Measurements from ENCODE around the gene ACSS1. TPM values are rescaled to one million over a fixed set of nuclear protein-coding genes. Genes with fewer than 3 reads are reported as not detected.

ACSS1 gene
- total RNA-seq, 1 experiment from 2014 or later: 0.61 TPM

GRCh38 chr20:24994186-24994465 lies 63.8 kb downstream of the ACSS1 start:
- Histone ChIP-seq H3K23ac (ENCODE audit: insufficient read length, low read depth, low read length) (no peak overlapping the region), H4K5ac (ENCODE audit: insufficient read length, low read depth, low read length) (no peak overlapping the region), H3K14ac (ENCODE audit: insufficient read depth, low read length) (no peak overlapping the region), H3K27me3 (ENCODE audit: insufficient read depth, low read length) (no peaks in the 10 kb centered on the region), H3K79me2 (ENCODE audit: insufficient read depth, low read length) (peaks cover 3% of the 10 kb centered on the region; the same call in 1 of the 2 replicates), H2BK120ac (ENCODE audit: low read depth, low read length, poor library complexity, severe bottlenecking) (no peak overlapping the region), H2BK15ac (ENCODE audit: low read depth, low read length) (no peak overlapping the region), H3K4me2 (ENCODE audit: insufficient read depth, insufficient read length, low read length) (no peak overlapping the region), H4K20me1 (ENCODE audit: control insufficient read depth, insufficient read depth, insufficient read length) (peaks cover 2% of the 10 kb centered on the region), H2BK5ac (ENCODE audit: insufficient read length, low read length) (no peak overlapping the region), H3K4me1 (ENCODE audit: insufficient read depth, low read length) (peaks cover 4% of the 10 kb centered on the region; the same call in 1 of the 2 replicates), H4K91ac (ENCODE audit: insufficient read length, low read depth, low read length) (no peak overlapping the region), H3K23me2 (ENCODE audit: insufficient read length, low read depth, low read length, poor library complexity, severe bottlenecking) (peaks cover 8% of the 10 kb centered on the region), H3K18ac (ENCODE audit: insufficient read length, low read depth, low read length) (no peak overlapping the region), H4K8ac (replicated peaks; ENCODE audit: insufficient read length, low read depth, low read length) (no peak overlapping the region), H3K9me3 (ENCODE audit: control insufficient read depth, low read depth, low read length) (no peaks in the 10 kb centered on the region), H2BK20ac (ENCODE audit: low read depth, low read length, poor library complexity, severe bottlenecking) (no peak overlapping the region), H2AK5ac (ENCODE audit: insufficient read length, low read length) (no peak overlapping the region), H3K56ac (ENCODE audit: insufficient read length, low read depth, low read length) (no peak overlapping the region), H3K79me1 (ENCODE audit: insufficient read depth, low read depth, low read length, poor library complexity, severe bottlenecking) (no peaks in the 10 kb centered on the region), H3K4ac (ENCODE audit: low read depth, low read length) (no peak overlapping the region), H3K27ac (ENCODE audit: insufficient read length, low read depth, low read length) (no peak overlapping the region), H2AFZ (ENCODE audit: low read length) (no peak overlapping the region), H2BK12ac (ENCODE audit: insufficient read length, low read depth, low read length) (no peak overlapping the region), H3T11ph (ENCODE audit: low read length) (no peak overlapping the region), H3K9ac (ENCODE audit: extremely low read depth, insufficient read length, low read length) (no peak overlapping the region)
- Mint-ChIP-seq H3K27me3 (ENCODE audit: low read depth) (peaks cover 36% of the 10 kb centered on the region), H3K36me3 (ENCODE audit: insufficient read depth in 1 of 3, low read depth in 3 of 3) (peaks cover 0 to 4% (median 0%) of the 10 kb centered on the region in 3 experiments; a peak in 1 of 7 replicates), H3K9me3 (no peaks in the 10 kb centered on the region), H3K27ac (no peak overlapping the region), H3K4me3 (peak overlapping the region in 1 of 2 experiments; percentile 8; a peak in 2 of 5 replicates), H3K4me1 (peaks cover 29 to 36% of the 10 kb centered on the region in 2 experiments)
- peak; percentile 14 for DNase-seq
- TF ChIP-seq, protein P1, sequence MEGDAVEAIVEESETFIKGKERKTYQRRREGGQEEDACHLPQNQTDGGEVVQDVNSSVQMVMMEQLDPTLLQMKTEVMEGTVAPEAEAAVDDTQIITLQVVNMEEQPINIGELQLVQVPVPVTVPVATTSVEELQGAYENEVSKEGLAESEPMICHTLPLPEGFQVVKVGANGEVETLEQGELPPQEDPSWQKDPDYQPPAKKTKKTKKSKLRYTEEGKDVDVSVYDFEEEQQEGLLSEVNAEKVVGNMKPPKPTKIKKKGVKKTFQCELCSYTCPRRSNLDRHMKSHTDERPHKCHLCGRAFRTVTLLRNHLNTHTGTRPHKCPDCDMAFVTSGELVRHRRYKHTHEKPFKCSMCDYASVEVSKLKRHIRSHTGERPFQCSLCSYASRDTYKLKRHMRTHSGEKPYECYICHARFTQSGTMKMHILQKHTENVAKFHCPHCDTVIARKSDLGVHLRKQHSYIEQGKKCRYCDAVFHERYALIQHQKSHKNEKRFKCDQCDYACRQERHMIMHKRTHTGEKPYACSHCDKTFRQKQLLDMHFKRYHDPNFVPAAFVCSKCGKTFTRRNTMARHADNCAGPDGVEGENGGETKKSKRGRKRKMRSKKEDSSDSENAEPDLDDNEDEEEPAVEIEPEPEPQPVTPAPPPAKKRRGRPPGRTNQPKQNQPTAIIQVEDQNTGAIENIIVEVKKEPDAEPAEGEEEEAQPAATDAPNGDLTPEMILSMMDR (conservative IDR thresholded peaks at IDR 0.05): no peak
- WGBS (ENCODE audit: extremely low coverage, insufficient read length, low lambda C conversion rate): no CpG with 5 or more reads among the region's 1 CpG

Measured in H9 (cell line).